HCT116 (cell line): ENCODE results near the gene WASF2. TPM values are rescaled to one million over a fixed set of nuclear protein-coding genes. Genes with fewer than 3 reads are reported as not detected.

Source experiments
- ATAC-seq: fragments of 200-7000 bp; cut with Tn5 transposase; 2 replicates; pipeline ENCODE4 v1.9.1; 2020; ENCODE audit warnings: mild to moderate bottlenecking, moderate library complexity
- BruUV-seq: library from RNA; stranded (reverse); fragments of 400-500 nt; replicated peaks from 2 replicates; lab custom pipeline; 2021; lab: Mats Ljungman, UMichigan
- CTCF ChIA-PET: fragments of 300-600 bp; sonication (Branson Sonifier 250); formaldehyde crosslinking; loops from one replicate; lab custom pipeline; 2021; ENCODE audit warnings: antibody characterized with exemption; lab: Charles Lee
- POLR2A ChIA-PET: fragments of 300-600, 350-600 bp; sonication (Branson Sonifier 250); formaldehyde crosslinking; loops from one replicate; lab custom pipeline; 2021; ENCODE audit warnings: antibody characterized with exemption; lab: Charles Lee
- RAD21 ChIA-PET, 2 experiments: fragments of 300-600 bp; sonication (Branson Sonifier 250); formaldehyde crosslinking; loops; one replicate each; lab custom pipeline; 2023; ENCODE audit warnings: low total read pairs in 2 of 2; ENCODE audit not compliant: uncharacterized antibody in 2 of 2, unreplicated experiment in 2 of 2, low non-redundant PET in 1 of 2; lab: Charles Lee
- DNase-seq: peaks from one replicate; pipeline ENCODE4 v3.0.0-alpha.2; 2010; ENCODE audit warnings: low read depth, low spot score
- H2AFZ ChIP-seq: fragments of 200-600 bp; shearing (Covaris generic), sonication (generic); 2 replicates; pipeline ENCODE4 v1.6.1; 2017; ENCODE audit warnings: low read depth, mixed run types, mixed read lengths, antibody characterized with exemption, low read length; ENCODE audit not compliant: poor library complexity, severe bottlenecking
- H3K27ac ChIP-seq: 2 replicates; pipeline ENCODE4 v1.5.1; 2012; ENCODE audit warnings: low read depth, low read length
- H3K27me3 ChIP-seq: fragments of 200-600 bp; sonication (generic); 2 replicates; pipeline ENCODE4 v1.6.1; 2016; ENCODE audit warnings: mixed run types, low read length, mixed read lengths; ENCODE audit not compliant: insufficient read depth
- H3K36me3 ChIP-seq, 2 experiments: fragments of 200-500 bp in 1 of 2; fragments of 200-600 bp in 1 of 2; sonication (Bioruptor generic) in 1 of 2; sonication (generic) in 1 of 2; 2 replicates each; pipeline versions ENCODE4 v1.5.1 to v1.6.1; 2014 to 2016; ENCODE audit warnings: low read length in 2 of 2, inconsistent platforms in 1 of 2, mixed read lengths in 1 of 2, mixed run types in 1 of 2; ENCODE audit not compliant: insufficient read depth in 2 of 2, control insufficient read depth in 1 of 2
- H3K4me1 ChIP-seq, 2 experiments: fragments of 200-600 bp in 1 of 2; sonication (generic) in 1 of 2; 2 replicates each; pipeline versions ENCODE4 v1.5.1 to v1.6.1; 2012 to 2017; ENCODE audit warnings: low read length in 2 of 2, inconsistent platforms in 1 of 2, mild to moderate bottlenecking in 1 of 2, mixed read lengths in 1 of 2, mixed run types in 1 of 2, moderate library complexity in 1 of 2; ENCODE audit not compliant: insufficient read depth in 2 of 2, control insufficient read depth in 1 of 2
- H3K4me2 ChIP-seq: fragments of 200-600 bp; sonication (generic); 2 replicates; pipeline ENCODE4 v1.6.1; 2017; ENCODE audit warnings: mixed run types, low read length, mixed read lengths
- H3K4me3 ChIP-seq, 2 experiments: fragments of 200-600 bp in 1 of 2; sonication (generic) in 1 of 2; replicated peaks in 1 of 2; 2 replicates each; pipeline ENCODE4 v1.5.1; 2011 to 2016; ENCODE audit warnings: low read length in 2 of 2, control low read depth in 1 of 2, low read depth in 1 of 2, mild to moderate bottlenecking in 1 of 2, mixed read lengths in 1 of 2, mixed run types in 1 of 2
- H3K79me2 ChIP-seq: fragments of 200-600 bp; sonication (generic); 2 replicates; pipeline ENCODE4 v1.6.1; 2017; ENCODE audit warnings: mild to moderate bottlenecking, mixed run types, low read length, moderate library complexity, mixed read lengths; ENCODE audit not compliant: insufficient read depth
- H3K9ac ChIP-seq: fragments of 200-600 bp; sonication (generic); 2 replicates; pipeline ENCODE4 v1.6.1; 2016; ENCODE audit warnings: low read length, mixed read lengths
- H3K9me2 ChIP-seq: fragments of 200-600 bp; sonication (generic), shearing (Covaris generic); 2 replicates; pipeline ENCODE4 v1.6.1; 2017; ENCODE audit warnings: mixed run types, mild to moderate bottlenecking, moderate library complexity; ENCODE audit not compliant: insufficient read depth
- H3K9me3 ChIP-seq, 2 experiments: fragments of 200-500 bp in 1 of 2; fragments of 200-600 bp in 1 of 2; sonication (Bioruptor generic) in 1 of 2; sonication (generic) in 1 of 2; 2 replicates each; pipeline ENCODE4 v1.6.1; 2014 to 2017; ENCODE audit warnings: low read length in 2 of 2, mixed read lengths in 2 of 2, inconsistent platforms in 1 of 2, low read depth in 1 of 2, mild to moderate bottlenecking in 1 of 2, mixed run types in 1 of 2, moderate library complexity in 1 of 2; ENCODE audit not compliant: control insufficient read depth in 1 of 2, insufficient read depth in 1 of 2
- H4K20me1 ChIP-seq: fragments of 200-600 bp; sonication (generic), shearing (Covaris generic); 2 replicates; pipeline ENCODE4 v1.6.1; 2017; ENCODE audit warnings: mixed run types, mild to moderate bottlenecking, moderate library complexity; ENCODE audit not compliant: insufficient read depth
- CBX3 ChIP-seq: IDR thresholded peaks from 2 replicates; pipeline ENCODE4 v1.6.1; 2012; ENCODE audit warnings: low read depth
- CEBPB ChIP-seq: IDR thresholded peaks from 2 replicates; pipeline ENCODE4 v1.6.1; 2012; ENCODE audit warnings: low read depth
- EZH2 ChIP-seq: fragments of 200-600 bp; sonication (generic); IDR thresholded peaks from 2 replicates; pipeline ENCODE4 v1.6.1; 2017; ENCODE audit warnings: antibody characterized with exemption, mixed run types
- EZH2phosphoT487 ChIP-seq: fragments of 200-600 bp; IDR thresholded peaks from 2 replicates; pipeline ENCODE4 v1.6.1; 2018; ENCODE audit warnings: antibody characterized with exemption, borderline replicate concordance
- FOSL1 ChIP-seq: IDR thresholded peaks from 2 replicates; pipeline ENCODE4 v1.6.1; 2012; ENCODE audit warnings: low read depth
- JUND ChIP-seq: IDR thresholded peaks from 2 replicates; pipeline ENCODE4 v1.6.1; 2012
- POLR2A ChIP-seq: IDR thresholded peaks from 2 replicates; pipeline ENCODE4 v1.7.0; 2011; ENCODE audit warnings: borderline replicate concordance; ENCODE audit not compliant: insufficient read depth, insufficient read length; ENCODE audit errors: extremely low read depth
- POLR2AphosphoS5 ChIP-seq: IDR thresholded peaks from 2 replicates; pipeline ENCODE4 v1.6.1; 2011; ENCODE audit warnings: mild to moderate bottlenecking, low read depth, low read length, moderate library complexity
- RAD21 ChIP-seq: IDR thresholded peaks from 2 replicates; pipeline ENCODE4 v1.6.1; 2012; ENCODE audit warnings: low read depth, mild to moderate bottlenecking
- SIN3A ChIP-seq: IDR thresholded peaks from 2 replicates; pipeline ENCODE4 v1.6.1; 2012; ENCODE audit warnings: low read depth
- SP1 ChIP-seq: IDR thresholded peaks from 2 replicates; pipeline ENCODE4 v1.6.1; 2012; ENCODE audit warnings: low read depth
- SRF ChIP-seq: IDR thresholded peaks from 2 replicates; pipeline ENCODE4 v1.6.1; 2012; ENCODE audit warnings: low read depth
- TCF7L2 ChIP-seq: IDR thresholded peaks from 2 replicates; pipeline ENCODE4 v1.7.0; 2011; ENCODE audit warnings: borderline replicate concordance, inconsistent platforms; ENCODE audit not compliant: insufficient read depth, insufficient read length; ENCODE audit errors: extremely low read depth
- ZNF274 ChIP-seq: fragments of 200-500 bp; sonication (Bioruptor generic); IDR thresholded peaks from 2 replicates; pipeline ENCODE4 v1.6.1; 2014; ENCODE audit warnings: mild to moderate bottlenecking, low read depth, low read length, inconsistent platforms
- intact Hi-C: fragments of 100-400 bp; cut with micrococcal nuclease; formaldehyde crosslinking; loops from 2 replicates; pipeline ENCODE4 v1.10.0; 2022
- total RNA-seq: library from RNA; stranded (reverse); gene quantifications from one replicate; pipeline ENCODE4 v1.2.1, GENCODE V29; 2021; ENCODE audit not compliant: unreplicated experiment
- TF ChIP-seq, protein P1 (sequence below): IDR thresholded peaks from 2 replicates; pipeline ENCODE4 v1.6.1; 2011; ENCODE audit warnings: mild to moderate bottlenecking, low read length, moderate library complexity; ENCODE audit not compliant: insufficient replicate concordance; ENCODE audit errors: extremely low read depth
- TF ChIP-seq, protein P2 (sequence below): IDR thresholded peaks from 2 replicates; pipeline ENCODE4 v1.6.1; 2012

The WASF2 gene
- total RNA-seq, 1 experiment from 2014 or later: 111 TPM

DNA sequence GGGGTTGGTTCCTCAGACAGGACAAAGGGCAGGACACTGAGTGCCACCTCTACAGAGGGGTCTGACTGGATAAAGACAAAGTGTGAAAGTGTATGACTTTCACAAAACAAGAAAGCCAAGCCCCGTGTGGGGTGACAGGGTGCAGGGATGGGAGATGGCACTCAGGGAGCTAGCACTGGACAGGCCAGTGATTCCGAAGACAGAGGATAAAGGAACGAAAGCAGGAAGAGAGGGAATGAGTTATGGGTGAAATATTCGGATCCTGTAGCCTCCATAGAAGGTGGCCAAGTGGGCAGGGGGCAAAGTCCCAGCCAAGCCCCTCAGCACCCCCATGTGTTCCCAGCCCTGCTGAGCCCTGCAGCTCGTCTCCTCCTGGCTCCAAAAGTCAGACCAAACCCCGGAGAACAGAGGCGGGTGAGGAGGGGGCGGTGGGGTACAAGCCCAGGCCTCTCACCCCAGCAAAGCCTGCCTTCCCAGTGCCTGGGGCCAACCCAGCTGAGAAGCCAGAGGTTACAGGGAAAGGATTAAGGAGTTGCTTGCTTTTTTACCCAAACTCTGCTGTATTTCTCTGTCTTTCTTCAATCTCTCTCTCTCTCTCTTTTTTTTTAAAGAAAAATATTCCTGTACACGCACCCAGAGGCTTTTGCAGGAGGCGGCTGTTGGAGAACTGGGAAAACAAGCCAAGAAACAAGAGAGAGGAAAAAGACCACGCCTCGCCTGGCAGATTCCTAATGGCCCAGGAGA is 14.0 kb upstream of the WASF2 start:
- Histone ChIP-seq H3K36me3 (no peaks in the 10 kb centered on the region), H3K4me1 (peaks cover 9 to 32% of the 10 kb centered on the region in 2 experiments; a peak in 3 of 4 replicates), H3K4me2 (no peak overlapping the region)
- no peak for TF ChIP-seq JUND
- no peak for TF ChIP-seq SIN3A
- TF ChIP-seq POLR2A: no peak
- no peak for TF ChIP-seq EZH2
- TF ChIP-seq CEBPB: no peak
- TF ChIP-seq, protein P1, sequence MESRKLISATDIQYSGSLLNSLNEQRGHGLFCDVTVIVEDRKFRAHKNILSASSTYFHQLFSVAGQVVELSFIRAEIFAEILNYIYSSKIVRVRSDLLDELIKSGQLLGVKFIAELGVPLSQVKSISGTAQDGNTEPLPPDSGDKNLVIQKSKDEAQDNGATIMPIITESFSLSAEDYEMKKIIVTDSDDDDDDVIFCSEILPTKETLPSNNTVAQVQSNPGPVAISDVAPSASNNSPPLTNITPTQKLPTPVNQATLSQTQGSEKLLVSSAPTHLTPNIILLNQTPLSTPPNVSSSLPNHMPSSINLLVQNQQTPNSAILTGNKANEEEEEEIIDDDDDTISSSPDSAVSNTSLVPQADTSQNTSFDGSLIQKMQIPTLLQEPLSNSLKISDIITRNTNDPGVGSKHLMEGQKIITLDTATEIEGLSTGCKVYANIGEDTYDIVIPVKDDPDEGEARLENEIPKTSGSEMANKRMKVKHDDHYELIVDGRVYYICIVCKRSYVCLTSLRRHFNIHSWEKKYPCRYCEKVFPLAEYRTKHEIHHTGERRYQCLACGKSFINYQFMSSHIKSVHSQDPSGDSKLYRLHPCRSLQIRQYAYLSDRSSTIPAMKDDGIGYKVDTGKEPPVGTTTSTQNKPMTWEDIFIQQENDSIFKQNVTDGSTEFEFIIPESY: no peak
- TF ChIP-seq, all 23 proteins: peak for 0
- intact Hi-C loops: no loop called here
- ChIA-PET POLR2A (no interaction called here), RAD21 (no interaction called here), CTCF (interaction anchor here (0.6 kb wide), 1 partner anchor 11 kb away, joined by 3 read pairs; no protein-coding TSS in a partner anchor)
- Histone ChIP-seq H3K27me3 (no peaks in the 10 kb centered on the region), H3K9me3 (no peaks in the 10 kb centered on the region), H3K4me3 (no peak overlapping the region), H3K9ac (no peak overlapping the region), H3K27ac (peak overlapping the region; percentile 16; the same call in 1 of the 2 replicates), H3K9me2 (no peaks in the 10 kb centered on the region), H4K20me1 (no peaks in the 10 kb centered on the region), H2AFZ (no peak overlapping the region), H3K79me2 (no peaks in the 10 kb centered on the region)
- ATAC-seq (no peak), DNase-seq (no peak)
- BruUV-seq: no TSS peak

DNA sequence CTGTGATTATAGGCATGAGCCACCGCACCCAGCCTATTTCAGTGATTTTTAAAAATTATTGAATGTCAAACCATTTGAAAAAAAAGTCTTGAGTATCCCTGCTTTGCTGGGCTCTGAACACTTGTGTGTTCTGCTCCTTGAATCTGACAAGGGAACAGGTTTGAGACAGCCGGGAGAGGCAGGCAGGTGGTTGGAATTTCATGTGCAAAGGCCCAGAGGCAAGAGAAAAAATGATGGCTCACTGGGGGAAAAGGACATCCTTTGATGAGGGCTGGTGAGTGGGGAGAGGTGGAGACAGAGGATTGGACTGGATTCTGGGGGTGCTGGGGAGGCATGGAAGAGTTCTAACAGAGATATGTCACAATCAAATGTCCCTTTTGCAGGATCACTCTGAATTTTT is 13.1 kb upstream of the WASF2 start:
- H3K9ac ChIP-seq: no peak overlapping the region
- DNase-seq (no peak), ATAC-seq (no peak)
- H2AFZ ChIP-seq: no peak overlapping the region
- POLR2A ChIA-PET: no interaction called here
- no peaks in the 10 kb centered on the region for H3K9me3 ChIP-seq
- H3K4me3 ChIP-seq: no peak overlapping the region
- H3K4me1 ChIP-seq: peaks cover 9 to 28% of the 10 kb centered on the region in 2 experiments; a peak in 3 of 4 replicates
- H4K20me1 ChIP-seq: no peaks in the 10 kb centered on the region
- CTCF ChIA-PET: no interaction called here
- H3K79me2 ChIP-seq: no peaks in the 10 kb centered on the region
- intact Hi-C loops: no loop called here
- RAD21 ChIA-PET: no interaction called here
- no peak overlapping the region for H3K4me2 ChIP-seq
- H3K27ac ChIP-seq: no peak overlapping the region
- H3K9me2 ChIP-seq: no peaks in the 10 kb centered on the region
- no TSS peak for BruUV-seq
- no peaks in the 10 kb centered on the region for H3K27me3 ChIP-seq
- no peaks in the 10 kb centered on the region for H3K36me3 ChIP-seq
- TF ChIP-seq EZH2: no peak
- TF ChIP-seq FOSL1: no peak
- no peak for TF ChIP-seq POLR2AphosphoS5
- TF ChIP-seq JUND: no peak
- TF ChIP-seq, protein P1: no peak
- no peak for TF ChIP-seq RAD21
- no peak for TF ChIP-seq SRF
- TF ChIP-seq EZH2phosphoT487: no peak
- TF ChIP-seq, protein P2, sequence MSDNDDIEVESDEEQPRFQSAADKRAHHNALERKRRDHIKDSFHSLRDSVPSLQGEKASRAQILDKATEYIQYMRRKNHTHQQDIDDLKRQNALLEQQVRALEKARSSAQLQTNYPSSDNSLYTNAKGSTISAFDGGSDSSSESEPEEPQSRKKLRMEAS: no peak
- TF ChIP-seq CBX3: no peak
- TF ChIP-seq CEBPB: no peak
- TF ChIP-seq ZNF274: no peak
- TF ChIP-seq TCF7L2: no peak
- no peak for TF ChIP-seq SP1
